H9 (cell line): ENCODE results near the gene C13orf46. TPM values are rescaled to one million over a fixed set of nuclear protein-coding genes. Genes with fewer than 3 reads are reported as not detected.

Experiments
- DNase-seq: peaks from one replicate; pipeline ENCODE4 v3.0.0-alpha.2; 2017
- H2AFZ ChIP-seq: one replicate; pipeline ENCODE4 v1.6.1; 2013; ENCODE audit warnings: mild to moderate bottlenecking, low read length, control low read depth, moderate library complexity
- H2AK5ac ChIP-seq: 2 replicates; pipeline ENCODE4 v1.6.1; 2013; ENCODE audit warnings: low read length, control low read depth, mixed read lengths; ENCODE audit not compliant: insufficient read length
- H2BK120ac ChIP-seq: one replicate; pipeline ENCODE4 v1.6.1; 2013; ENCODE audit warnings: low read depth, mild to moderate bottlenecking, low read length, control low read depth, inconsistent platforms; ENCODE audit not compliant: poor library complexity, severe bottlenecking
- H2BK12ac ChIP-seq: 2 replicates; pipeline ENCODE4 v1.6.1; 2013; ENCODE audit warnings: low read length, control low read depth, mixed read lengths, low read depth; ENCODE audit not compliant: insufficient read length
- H2BK15ac ChIP-seq: 2 replicates; pipeline ENCODE4 v1.6.1; 2013; ENCODE audit warnings: low read depth, low read length, control low read depth
- H2BK20ac ChIP-seq: one replicate; pipeline ENCODE4 v1.6.1; 2013; ENCODE audit warnings: low read depth, mild to moderate bottlenecking, low read length, control low read depth, inconsistent platforms; ENCODE audit not compliant: poor library complexity, severe bottlenecking
- H2BK5ac ChIP-seq: 2 replicates; pipeline ENCODE4 v1.6.1; 2013; ENCODE audit warnings: low read length, control low read depth, mixed read lengths; ENCODE audit not compliant: insufficient read length
- H3K14ac ChIP-seq: 2 replicates; pipeline ENCODE4 v1.6.1; 2013; ENCODE audit warnings: low read length, control low read depth; ENCODE audit not compliant: insufficient read depth
- H3K18ac ChIP-seq: 2 replicates; pipeline ENCODE4 v1.6.1; 2013; ENCODE audit warnings: low read depth, mild to moderate bottlenecking, mixed read lengths, low read length, control low read depth; ENCODE audit not compliant: insufficient read length
- H3K23ac ChIP-seq: 2 replicates; pipeline ENCODE4 v1.6.1; 2013; ENCODE audit warnings: low read length, control low read depth, mixed read lengths, low read depth; ENCODE audit not compliant: insufficient read length
- H3K23me2 ChIP-seq: 2 replicates; pipeline ENCODE4 v1.6.1; 2013; ENCODE audit warnings: low read depth, mild to moderate bottlenecking, mixed read lengths, low read length, control low read depth; ENCODE audit not compliant: insufficient read length, poor library complexity, severe bottlenecking
- H3K27ac ChIP-seq: 2 replicates; pipeline ENCODE4 v1.5.1; 2013; ENCODE audit warnings: low read length, control low read depth, mixed read lengths, low read depth; ENCODE audit not compliant: insufficient read length
- H3K27me3 ChIP-seq: 2 replicates; pipeline ENCODE4 v1.6.1; 2013; ENCODE audit warnings: low read length, control low read depth, inconsistent platforms; ENCODE audit not compliant: insufficient read depth
- H3K4ac ChIP-seq: 2 replicates; pipeline ENCODE4 v1.6.1; 2013; ENCODE audit warnings: low read depth, mild to moderate bottlenecking, control low read depth, inconsistent platforms, low read length, moderate library complexity
- H3K4me1 ChIP-seq: 2 replicates; pipeline ENCODE4 v1.6.1; 2013; ENCODE audit warnings: low read length, control low read depth, inconsistent platforms; ENCODE audit not compliant: insufficient read depth
- H3K4me2 ChIP-seq: 2 replicates; pipeline ENCODE4 v1.6.1; 2013; ENCODE audit warnings: low read length, control low read depth, mixed read lengths; ENCODE audit not compliant: insufficient read length, insufficient read depth
- H3K56ac ChIP-seq: 2 replicates; pipeline ENCODE4 v1.6.1; 2013; ENCODE audit warnings: low read depth, mild to moderate bottlenecking, mixed read lengths, low read length, control low read depth; ENCODE audit not compliant: insufficient read length
- H3K79me1 ChIP-seq: 2 replicates; pipeline ENCODE4 v1.6.1; 2013; ENCODE audit warnings: low read depth, mild to moderate bottlenecking, moderate library complexity, low read length, control low read depth, inconsistent platforms; ENCODE audit not compliant: insufficient read depth, poor library complexity, severe bottlenecking
- H3K79me2 ChIP-seq: 2 replicates; pipeline ENCODE4 v1.6.1; 2013; ENCODE audit warnings: low read length, control low read depth, inconsistent platforms; ENCODE audit not compliant: insufficient read depth
- H3K9ac ChIP-seq: 2 replicates; pipeline ENCODE4 v1.6.1; 2013; ENCODE audit warnings: low read length, control low read depth, mixed read lengths; ENCODE audit not compliant: insufficient read length; ENCODE audit errors: extremely low read depth
- H3K9me3 ChIP-seq: one replicate; pipeline ENCODE4 v1.6.1; 2013; ENCODE audit warnings: low read depth, low read length, inconsistent platforms; ENCODE audit not compliant: control insufficient read depth
- H3T11ph ChIP-seq: one replicate; pipeline ENCODE4 v1.6.1; 2013; ENCODE audit warnings: mild to moderate bottlenecking, low read length, control low read depth, inconsistent platforms
- H4K20me1 ChIP-seq: one replicate; pipeline ENCODE4 v1.6.1; 2013; ENCODE audit not compliant: control insufficient read depth, insufficient read length, insufficient read depth
- H4K5ac ChIP-seq: 2 replicates; pipeline ENCODE4 v1.6.1; 2013; ENCODE audit warnings: low read depth, mild to moderate bottlenecking, mixed read lengths, low read length, control low read depth; ENCODE audit not compliant: insufficient read length
- H4K8ac ChIP-seq: replicated peaks from 2 replicates; pipeline ENCODE4 v1.6.1; 2013; ENCODE audit warnings: low read length, control low read depth, mixed read lengths, low read depth; ENCODE audit not compliant: insufficient read length
- H4K91ac ChIP-seq: 2 replicates; pipeline ENCODE4 v1.6.1; 2013; ENCODE audit warnings: low read depth, mild to moderate bottlenecking, moderate library complexity, mixed read lengths, low read length, control low read depth; ENCODE audit not compliant: insufficient read length
- H3K27ac Mint-ChIP-seq, 3 experiments: 2 replicates in 2 of 3; 3 replicates in 1 of 3; pipeline ENCODE4 v1.8.0; 2020 to 2021; ENCODE audit warnings: mixed read lengths in 3 of 3, mild to moderate bottlenecking in 1 of 3, moderate library complexity in 1 of 3
- H3K27me3 Mint-ChIP-seq: 2 replicates; pipeline ENCODE4 v1.8.0; 2021; ENCODE audit warnings: low read depth, mild to moderate bottlenecking, moderate library complexity, mixed read lengths
- H3K36me3 Mint-ChIP-seq, 3 experiments: 2 replicates in 2 of 3; 3 replicates in 1 of 3; pipeline ENCODE4 v1.8.0; 2020 to 2021; ENCODE audit warnings: low read depth in 3 of 3, mixed read lengths in 3 of 3; ENCODE audit not compliant: insufficient read depth in 1 of 3
- H3K4me1 Mint-ChIP-seq, 2 experiments: 2 replicates each; pipeline ENCODE4 v1.8.0; 2020; ENCODE audit warnings: mixed read lengths in 2 of 2
- H3K4me3 Mint-ChIP-seq, 2 experiments: 2 replicates in 1 of 2; 3 replicates in 1 of 2; pipeline ENCODE4 v1.8.0; 2020 to 2021; ENCODE audit warnings: mild to moderate bottlenecking in 2 of 2, mixed read lengths in 2 of 2, moderate library complexity in 1 of 2
- H3K9me3 Mint-ChIP-seq, 2 experiments: 2 replicates in 1 of 2; 3 replicates in 1 of 2; pipeline ENCODE4 v1.8.0; 2020; ENCODE audit warnings: mild to moderate bottlenecking in 2 of 2, mixed read lengths in 2 of 2, moderate library complexity in 1 of 2
- CTCF ChIP-seq: fragments of 200-600 bp; sonication (generic); conservative IDR thresholded peaks from 3 replicates; pipeline ENCODE4 v1.8.0; 2021; ENCODE audit warnings: antibody characterized with exemption, mild to moderate bottlenecking
- WGBS: extraction: QIAGEN DNeasy Blood & Tissue Kit; methylation state at CpG from one replicate; pipeline ENCODE4 v1.1.7; 2013; ENCODE audit warnings: missing lambda C conversion rate, low lambda C conversion rate, mixed read lengths; ENCODE audit not compliant: insufficient read length; ENCODE audit errors: extremely low coverage; 5-methylcytosine and 5-hydroxymethylcytosine counted together
- total RNA-seq: library from RNA; stranded (reverse); gene quantifications from 2 replicates; pipeline ENCODE4 v1.2.1, GENCODE V29; 2021

Gene C13orf46
- total RNA-seq, 1 experiment from 2014 or later, result 0.55 TPM

GRCh38 chr13:114017966-114018365 lies 44.1 kb upstream of the C13orf46 start:
- Histone ChIP-seq H3K27ac (no peak overlapping the region), H3K27me3 (no peaks in the 10 kb centered on the region), H3K4me2 (no peak overlapping the region), H3K4me1 (no peaks in the 10 kb centered on the region), H2BK20ac (no peak overlapping the region), H3K56ac (no peak overlapping the region), H3T11ph (no peak overlapping the region), H3K14ac (no peak overlapping the region), H2AFZ (no peak overlapping the region), H3K9me3 (no peaks in the 10 kb centered on the region), H3K79me2 (no peaks in the 10 kb centered on the region), H2BK120ac (no peak overlapping the region), H3K18ac (no peak overlapping the region), H3K9ac (no peak overlapping the region), H3K23me2 (no peaks in the 10 kb centered on the region), H2BK12ac (no peak overlapping the region), H3K79me1 (no peaks in the 10 kb centered on the region), H4K8ac (no peak overlapping the region), H4K5ac (no peak overlapping the region), H2AK5ac (no peak overlapping the region), H2BK15ac (peak overlapping the region; percentile 17; the same call in 1 of the 2 replicates), H3K4ac (no peak overlapping the region), H4K91ac (no peak overlapping the region), H2BK5ac (no peak overlapping the region), H3K23ac (no peak overlapping the region), H4K20me1 (no peaks in the 10 kb centered on the region)
- peaks cover 0 to 11% (median 5%) of the 10 kb centered on the region in 3 experiments; a peak in 5 of 7 replicates for H3K36me3 Mint-ChIP-seq
- peaks cover 0 to 18% of the 10 kb centered on the region in 2 experiments; a peak in 2 of 4 replicates for H3K4me1 Mint-ChIP-seq
- H3K9me3 Mint-ChIP-seq, result no peaks in the 10 kb centered on the region
- H3K4me3 Mint-ChIP-seq, result no peak overlapping the region
- H3K27ac Mint-ChIP-seq, result no peak overlapping the region
- no CpG with 5 or more reads among the region's 23 CpGs for WGBS
- TF ChIP-seq CTCF, result no peak
- no peaks in the 10 kb centered on the region for H3K27me3 Mint-ChIP-seq
- no peak for DNase-seq
